Stimulated activated CD4-positive, alpha-beta T cell treated with anti-CD3 and anti-CD28 coated beads, TNF-alpha, amount 100 ng/mL, for 1 hour (primary cell): ENCODE results near the gene DVL3.

Experiments used
- DNase-seq, 3 donors: peaks; one replicate each; pipeline ENCODE4 v3.0.0-alpha.2; 2020; ENCODE audit warnings: low read depth in 3 of 3, low spot score in 1 of 3

DVL3 gene

DNA sequence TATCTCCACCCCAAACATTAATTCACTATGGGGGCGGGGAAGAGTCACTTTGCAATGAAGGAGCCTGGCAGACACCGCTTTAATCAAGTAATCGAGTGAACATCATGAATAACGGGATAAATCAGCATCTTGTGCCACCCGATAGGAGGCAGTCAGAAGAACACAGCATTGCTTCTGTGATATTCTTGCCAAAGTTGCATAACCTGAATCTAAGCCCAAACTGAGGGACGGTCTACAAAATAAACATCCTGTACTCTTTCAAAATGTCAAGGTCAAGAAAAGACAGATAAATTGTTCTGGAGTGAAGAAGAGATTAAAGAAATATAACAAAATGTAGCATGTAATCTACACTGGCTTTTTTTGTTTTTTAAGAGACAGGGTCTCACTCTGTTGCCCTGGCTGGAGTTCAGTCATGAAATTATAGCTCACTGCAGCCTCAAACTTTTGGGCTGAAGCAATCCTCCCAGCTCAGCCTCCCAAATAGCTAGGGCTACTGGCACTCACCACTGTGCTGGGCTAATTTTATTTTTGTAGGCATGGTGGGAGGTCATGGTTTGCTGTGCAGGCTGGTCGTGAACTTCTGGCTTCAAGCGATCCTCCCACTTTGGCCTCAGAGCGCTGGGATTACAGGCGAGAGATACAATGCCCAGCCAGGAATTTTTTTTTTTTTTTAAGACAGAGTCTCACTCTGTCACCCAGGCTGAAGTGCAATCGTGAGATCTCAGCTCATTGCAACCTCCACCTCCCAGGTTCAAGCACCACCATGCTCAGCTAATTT is 54.2 kb downstream of the DVL3 start:
- DNase-seq = no peak

DNA sequence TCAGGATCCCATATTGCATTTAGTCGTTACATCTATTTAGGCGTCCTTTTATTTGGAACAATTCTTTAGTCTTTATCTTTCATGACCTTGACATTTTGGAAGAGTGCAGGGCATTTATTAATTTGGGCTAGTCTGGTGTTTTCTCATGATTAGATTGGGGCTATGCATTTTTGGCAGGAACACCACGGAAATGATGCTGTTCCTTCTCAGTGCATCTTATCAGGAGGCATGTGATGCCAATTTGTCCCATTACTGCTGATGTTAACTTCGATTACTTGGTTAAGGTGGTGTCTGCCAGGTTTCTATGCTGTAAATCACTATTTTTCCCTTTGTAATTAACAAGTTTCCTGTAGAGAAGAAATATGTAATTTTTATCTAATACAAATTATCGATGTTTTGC is 56.1 kb downstream of the DVL3 start:
- no peak for DNase-seq

DNA sequence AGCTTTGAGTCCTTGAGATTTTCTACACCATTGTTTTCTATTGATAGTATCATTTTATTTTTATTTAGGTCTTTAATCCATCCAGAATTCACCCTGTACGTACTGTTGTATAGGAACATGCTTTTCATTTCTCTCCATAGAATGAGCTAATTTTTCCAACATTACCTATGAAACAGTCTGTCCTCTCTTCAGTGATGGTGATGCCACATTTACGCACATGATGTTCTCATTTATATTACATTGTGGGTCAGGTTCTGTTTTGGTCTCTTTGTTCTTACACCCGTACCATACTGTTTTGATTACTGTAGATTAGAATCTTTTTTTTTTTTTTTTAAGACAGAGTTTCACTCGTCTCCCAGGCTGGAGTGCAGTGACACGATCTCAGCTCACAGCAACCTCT is 56.5 kb downstream of the DVL3 start:
- DNase-seq = no peak

DNA sequence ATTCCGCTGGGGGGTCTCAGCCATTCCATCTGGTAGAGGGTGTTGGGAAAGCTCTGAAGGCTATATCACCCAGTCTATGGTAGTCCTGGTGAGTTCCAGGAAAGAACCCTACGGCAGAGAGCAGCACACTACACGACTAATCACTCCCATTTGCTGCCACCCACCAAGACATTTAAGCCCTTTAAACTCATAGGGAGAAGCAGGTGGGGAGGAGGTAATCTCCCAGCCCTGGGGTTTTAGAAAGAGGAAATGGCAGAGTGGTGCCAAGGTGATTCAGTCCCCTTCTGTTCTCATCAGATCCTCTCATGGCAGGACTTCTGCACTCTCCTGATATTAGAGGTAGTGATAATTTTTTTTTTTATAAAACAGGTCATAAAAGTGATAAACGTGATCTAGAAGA is 63.6 kb downstream of the DVL3 start:
- DNase-seq = no peak

DNA sequence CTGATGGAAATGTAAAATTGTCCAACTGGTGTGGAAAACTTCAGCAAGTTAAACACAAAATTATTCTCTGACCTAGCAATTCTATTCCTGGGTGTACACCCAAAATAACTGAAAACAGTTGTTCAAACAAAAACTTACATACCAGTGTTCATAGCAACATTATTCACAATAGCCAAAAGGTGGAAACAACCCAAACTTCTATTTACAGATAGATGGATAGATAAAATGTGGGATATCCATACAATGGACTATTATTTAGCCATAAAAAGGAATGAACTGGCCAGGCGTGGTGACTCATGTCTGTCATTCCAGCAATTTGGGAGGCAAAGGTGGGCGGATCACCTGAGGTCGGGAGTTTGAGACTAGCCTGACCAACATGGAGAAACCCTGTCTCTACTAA is 67.3 kb downstream of the DVL3 start:
- no peak for DNase-seq
